C4-2B (cell line): ENCODE results near the gene CACNB2.

Experiments
- CTCF ChIP-seq: fragments of 450-650 bp; conservative IDR thresholded peaks from 2 replicates; pipeline ENCODE4 v1.5.1; 2017; ENCODE audit warnings: mild to moderate bottlenecking
- ZFX ChIP-seq: fragments of 450-650 bp; IDR thresholded peaks from 2 replicates; pipeline ENCODE4 v1.6.1; 2017

GRCh38 chr10:18472977-18473376 lies 332.8 kb downstream of the CACNB2 start:
- peak; percentile 64 for TF ChIP-seq CTCF
- TF ChIP-seq ZFX, result no peak
